ENCODE measurements around the gene PRRC2C. TPM values are rescaled to one million over a fixed set of nuclear protein-coding genes. Genes with fewer than 3 reads are reported as not detected.
A peak's percentile ranks its signal among the peaks of the same experiment; 100 is the strongest.

PRRC2C gene
- total and polyA plus RNA-seq, 2 experiments from 2014 or later: 47.0 to 88.9 TPM

- no peak for DNase-seq
- Histone ChIP-seq H3K27ac (no peak overlapping the region; the same call in 1 of the 2 replicates), H3K4me3 (peak overlapping the region; percentile 100), H3K27me3 (replicated peaks; ENCODE audit: insufficient read depth) (no peaks in the 10 kb centered on the region), H3K4me2 (ENCODE audit: unreplicated experiment) (peak overlapping the region; percentile 78), H3K36me3 (ENCODE audit: low read depth) (peaks cover 7% of the 10 kb centered on the region), H3K79me2 (ENCODE audit: insufficient read depth) (peaks cover 66% of the 10 kb centered on the region), H3K9me3 (ENCODE audit: low read depth) (no peaks in the 10 kb centered on the region), H3K9me2 (ENCODE audit: insufficient read depth) (no peaks in the 10 kb centered on the region), H4K20me1 (ENCODE audit: insufficient read depth) (peaks cover 36% of the 10 kb centered on the region), H3K9ac (peak overlapping the region; percentile 99), H3K4me1 (ENCODE audit: insufficient read depth) (peaks cover 26% of the 10 kb centered on the region), H2AFZ (no peak overlapping the region), H3F3A (ENCODE audit: insufficient read depth) (peaks cover 25% of the 10 kb centered on the region)
- TF ChIP-seq EZH2 (IDR thresholded peaks at IDR 0.05; ENCODE audit: insufficient read depth, poor library complexity, severe bottlenecking) (no peak), EZH2phosphoT487 (IDR thresholded peaks at IDR 0.05; ENCODE audit: insufficient read depth, low read depth) (no peak)
- in situ Hi-C loops (cut with MboI): no loop called here
Measured at GRCh38 chr1:171487038-171487437, 1.7 kb downstream of the PRRC2C start.

GRCh38 chr1:171488190-171488929, 3.0 kb downstream of the PRRC2C start:
- TF ChIP-seq EZH2 (IDR thresholded peaks at IDR 0.05; ENCODE audit: insufficient read depth, poor library complexity, severe bottlenecking) (no peak), EZH2phosphoT487 (IDR thresholded peaks at IDR 0.05; ENCODE audit: insufficient read depth, low read depth) (no peak)
- no peak for DNase-seq
- H3F3A ChIP-seq (ENCODE audit: insufficient read depth): peaks cover 32% of the 10 kb centered on the region
- no peaks in the 10 kb centered on the region for H3K9me3 ChIP-seq (ENCODE audit: low read depth)
- H3K79me2 ChIP-seq (ENCODE audit: insufficient read depth): peaks cover 79% of the 10 kb centered on the region
- H3K9me2 ChIP-seq (ENCODE audit: insufficient read depth): no peaks in the 10 kb centered on the region
- peaks cover 7% of the 10 kb centered on the region for H3K36me3 ChIP-seq (ENCODE audit: low read depth)
- WGBS, 2 experiments (ENCODE audit: low coverage in 1 of 2, low lambda C conversion rate in 2 of 2, missing lambda C conversion rate in 2 of 2): 79 to 81% methylated on average over 6 of the region's 6 CpGs
- no peak overlapping the region for H3K27ac ChIP-seq
- H4K20me1 ChIP-seq (ENCODE audit: insufficient read depth): peaks cover 39% of the 10 kb centered on the region
- in situ Hi-C loops (cut with MboI): no loop called here
- H3K9ac ChIP-seq: no peak overlapping the region
- no peak overlapping the region for H3K4me2 ChIP-seq (ENCODE audit: unreplicated experiment)
- no peak overlapping the region for H2AFZ ChIP-seq
- H3K4me3 ChIP-seq: peak overlapping the region; percentile 100; the same call in 1 of the 2 replicates
- peaks cover 29% of the 10 kb centered on the region for H3K4me1 ChIP-seq (ENCODE audit: insufficient read depth)
- no peaks in the 10 kb centered on the region for H3K27me3 ChIP-seq (replicated peaks; ENCODE audit: insufficient read depth)

GRCh38 chr1:171494076-171494475, 8.7 kb downstream of the PRRC2C start:
- Histone ChIP-seq H2AFZ (no peak overlapping the region), H3K9me2 (ENCODE audit: insufficient read depth) (no peaks in the 10 kb centered on the region), H3K79me2 (ENCODE audit: insufficient read depth) (peaks cover 100% of the 10 kb centered on the region), H3K4me3 (no peak overlapping the region), H3K27me3 (replicated peaks; ENCODE audit: insufficient read depth) (no peaks in the 10 kb centered on the region), H3K4me2 (ENCODE audit: unreplicated experiment) (no peak overlapping the region), H4K20me1 (ENCODE audit: insufficient read depth) (peaks cover 52% of the 10 kb centered on the region), H3K27ac (peak overlapping the region; percentile 40; the same call in 1 of the 2 replicates), H3F3A (ENCODE audit: insufficient read depth) (peaks cover 32% of the 10 kb centered on the region), H3K9me3 (ENCODE audit: low read depth) (no peaks in the 10 kb centered on the region), H3K36me3 (ENCODE audit: low read depth) (peaks cover 7% of the 10 kb centered on the region), H3K4me1 (ENCODE audit: insufficient read depth) (peaks cover 20% of the 10 kb centered on the region), H3K9ac (no peak overlapping the region)
- no peak for DNase-seq
- in situ Hi-C loops (cut with MboI): no loop called here
- no peak for TF ChIP-seq EZH2phosphoT487 (IDR thresholded peaks at IDR 0.05; ENCODE audit: insufficient read depth, low read depth)
- no peak for TF ChIP-seq EZH2 (IDR thresholded peaks at IDR 0.05; ENCODE audit: insufficient read depth, poor library complexity, severe bottlenecking)
- WGBS, 2 experiments (ENCODE audit: low coverage in 1 of 2, low lambda C conversion rate in 2 of 2, missing lambda C conversion rate in 2 of 2): 37 to 40% methylated on average over 3 of the region's 3 CpGs

- Histone ChIP-seq H3K36me3 (ENCODE audit: low read depth) (peaks cover 9% of the 10 kb centered on the region; the same call in 1 of the 2 replicates), H3K4me1 (ENCODE audit: insufficient read depth) (peaks cover 20% of the 10 kb centered on the region), H4K20me1 (ENCODE audit: insufficient read depth) (peaks cover 44% of the 10 kb centered on the region), H3K79me2 (ENCODE audit: insufficient read depth) (peaks cover 100% of the 10 kb centered on the region), H3K4me3 (no peak overlapping the region), H3F3A (ENCODE audit: insufficient read depth) (peaks cover 32% of the 10 kb centered on the region), H3K9ac (peak overlapping the region; percentile 12; the same call in 1 of the 2 replicates), H3K9me2 (ENCODE audit: insufficient read depth) (no peaks in the 10 kb centered on the region), H3K27me3 (replicated peaks; ENCODE audit: insufficient read depth) (no peaks in the 10 kb centered on the region), H3K9me3 (ENCODE audit: low read depth) (no peaks in the 10 kb centered on the region), H2AFZ (no peak overlapping the region), H3K27ac (peak overlapping the region; percentile 41), H3K4me2 (ENCODE audit: unreplicated experiment) (no peak overlapping the region)
- DNase-seq: peak; percentile 20
- TF ChIP-seq EZH2phosphoT487 (IDR thresholded peaks at IDR 0.05; ENCODE audit: insufficient read depth, low read depth): no peak
- no peak for TF ChIP-seq EZH2 (IDR thresholded peaks at IDR 0.05; ENCODE audit: insufficient read depth, poor library complexity, severe bottlenecking)
- in situ Hi-C loops (cut with MboI): no loop called here
Measured at GRCh38 chr1:171495444-171495843, 10.1 kb downstream of the PRRC2C start.

All from GM23248 (cell line).